HCT116 (cell line): Measurements from ENCODE around the gene MAP3K4. TPM values are rescaled to one million over a fixed set of nuclear protein-coding genes. Genes with fewer than 3 reads are reported as not detected.

Experiments
- ATAC-seq: fragments of 200-7000 bp; cut with Tn5 transposase; 2 replicates; pipeline ENCODE4 v1.9.1; 2020; ENCODE audit warnings: mild to moderate bottlenecking, moderate library complexity
- BruUV-seq: library from RNA; stranded (reverse); fragments of 400-500 nt; replicated peaks from 2 replicates; lab custom pipeline; 2021; lab: Mats Ljungman, UMichigan
- CTCF ChIA-PET: fragments of 300-600 bp; sonication (Branson Sonifier 250); formaldehyde crosslinking; loops from one replicate; lab custom pipeline; 2021; ENCODE audit warnings: antibody characterized with exemption; lab: Charles Lee
- POLR2A ChIA-PET: fragments of 300-600, 350-600 bp; sonication (Branson Sonifier 250); formaldehyde crosslinking; loops from one replicate; lab custom pipeline; 2021; ENCODE audit warnings: antibody characterized with exemption; lab: Charles Lee
- RAD21 ChIA-PET, 2 experiments: fragments of 300-600 bp; sonication (Branson Sonifier 250); formaldehyde crosslinking; loops; one replicate each; lab custom pipeline; 2023; ENCODE audit warnings: low total read pairs in 2 of 2; ENCODE audit not compliant: uncharacterized antibody in 2 of 2, unreplicated experiment in 2 of 2, low non-redundant PET in 1 of 2; lab: Charles Lee
- DNase-seq: peaks from one replicate; pipeline ENCODE4 v3.0.0-alpha.2; 2010; ENCODE audit warnings: low read depth, low spot score
- H2AFZ ChIP-seq: fragments of 200-600 bp; shearing (Covaris generic), sonication (generic); 2 replicates; pipeline ENCODE4 v1.6.1; 2017; ENCODE audit warnings: low read depth, mixed run types, mixed read lengths, antibody characterized with exemption, low read length; ENCODE audit not compliant: poor library complexity, severe bottlenecking
- H3K27ac ChIP-seq: 2 replicates; pipeline ENCODE4 v1.5.1; 2012; ENCODE audit warnings: low read depth, low read length
- H3K27me3 ChIP-seq: fragments of 200-600 bp; sonication (generic); 2 replicates; pipeline ENCODE4 v1.6.1; 2016; ENCODE audit warnings: mixed run types, low read length, mixed read lengths; ENCODE audit not compliant: insufficient read depth
- H3K36me3 ChIP-seq, 2 experiments: fragments of 200-500 bp in 1 of 2; fragments of 200-600 bp in 1 of 2; sonication (Bioruptor generic) in 1 of 2; sonication (generic) in 1 of 2; 2 replicates each; pipeline versions ENCODE4 v1.5.1 to v1.6.1; 2014 to 2016; ENCODE audit warnings: low read length in 2 of 2, inconsistent platforms in 1 of 2, mixed read lengths in 1 of 2, mixed run types in 1 of 2; ENCODE audit not compliant: insufficient read depth in 2 of 2, control insufficient read depth in 1 of 2
- H3K4me1 ChIP-seq, 2 experiments: fragments of 200-600 bp in 1 of 2; sonication (generic) in 1 of 2; 2 replicates each; pipeline versions ENCODE4 v1.5.1 to v1.6.1; 2012 to 2017; ENCODE audit warnings: low read length in 2 of 2, inconsistent platforms in 1 of 2, mild to moderate bottlenecking in 1 of 2, mixed read lengths in 1 of 2, mixed run types in 1 of 2, moderate library complexity in 1 of 2; ENCODE audit not compliant: insufficient read depth in 2 of 2, control insufficient read depth in 1 of 2
- H3K4me2 ChIP-seq: fragments of 200-600 bp; sonication (generic); 2 replicates; pipeline ENCODE4 v1.6.1; 2017; ENCODE audit warnings: mixed run types, low read length, mixed read lengths
- H3K4me3 ChIP-seq, 2 experiments: fragments of 200-600 bp in 1 of 2; sonication (generic) in 1 of 2; replicated peaks in 1 of 2; 2 replicates each; pipeline ENCODE4 v1.5.1; 2011 to 2016; ENCODE audit warnings: low read length in 2 of 2, control low read depth in 1 of 2, low read depth in 1 of 2, mild to moderate bottlenecking in 1 of 2, mixed read lengths in 1 of 2, mixed run types in 1 of 2
- H3K79me2 ChIP-seq: fragments of 200-600 bp; sonication (generic); 2 replicates; pipeline ENCODE4 v1.6.1; 2017; ENCODE audit warnings: mild to moderate bottlenecking, mixed run types, low read length, moderate library complexity, mixed read lengths; ENCODE audit not compliant: insufficient read depth
- H3K9ac ChIP-seq: fragments of 200-600 bp; sonication (generic); 2 replicates; pipeline ENCODE4 v1.6.1; 2016; ENCODE audit warnings: low read length, mixed read lengths
- H3K9me2 ChIP-seq: fragments of 200-600 bp; sonication (generic), shearing (Covaris generic); 2 replicates; pipeline ENCODE4 v1.6.1; 2017; ENCODE audit warnings: mixed run types, mild to moderate bottlenecking, moderate library complexity; ENCODE audit not compliant: insufficient read depth
- H3K9me3 ChIP-seq, 2 experiments: fragments of 200-500 bp in 1 of 2; fragments of 200-600 bp in 1 of 2; sonication (Bioruptor generic) in 1 of 2; sonication (generic) in 1 of 2; 2 replicates each; pipeline ENCODE4 v1.6.1; 2014 to 2017; ENCODE audit warnings: low read length in 2 of 2, mixed read lengths in 2 of 2, inconsistent platforms in 1 of 2, low read depth in 1 of 2, mild to moderate bottlenecking in 1 of 2, mixed run types in 1 of 2, moderate library complexity in 1 of 2; ENCODE audit not compliant: control insufficient read depth in 1 of 2, insufficient read depth in 1 of 2
- H4K20me1 ChIP-seq: fragments of 200-600 bp; sonication (generic), shearing (Covaris generic); 2 replicates; pipeline ENCODE4 v1.6.1; 2017; ENCODE audit warnings: mixed run types, mild to moderate bottlenecking, moderate library complexity; ENCODE audit not compliant: insufficient read depth
- CBX3 ChIP-seq: IDR thresholded peaks from 2 replicates; pipeline ENCODE4 v1.6.1; 2012; ENCODE audit warnings: low read depth
- CEBPB ChIP-seq: IDR thresholded peaks from 2 replicates; pipeline ENCODE4 v1.6.1; 2012; ENCODE audit warnings: low read depth
- CTCF ChIP-seq, 3 experiments: fragments of 200-600 bp in 1 of 3; sonication (generic) in 1 of 3; IDR thresholded peaks in 2 of 3; conservative IDR thresholded peaks in 1 of 3; 2 replicates each; pipeline ENCODE4 v1.5.1; 2012 to 2017; ENCODE audit warnings: low read depth in 2 of 3, low read length in 2 of 3, antibody characterized with exemption in 1 of 3, borderline replicate concordance in 1 of 3, control low read depth in 1 of 3, mild to moderate bottlenecking in 1 of 3, mixed read lengths in 1 of 3, mixed run types in 1 of 3, moderate library complexity in 1 of 3; ENCODE audit not compliant: insufficient read depth in 1 of 3
- EGR1 ChIP-seq: IDR thresholded peaks from 2 replicates; pipeline ENCODE4 v1.6.1; 2012; ENCODE audit warnings: low read depth
- EZH2 ChIP-seq: fragments of 200-600 bp; sonication (generic); IDR thresholded peaks from 2 replicates; pipeline ENCODE4 v1.6.1; 2017; ENCODE audit warnings: antibody characterized with exemption, mixed run types
- FOSL1 ChIP-seq: IDR thresholded peaks from 2 replicates; pipeline ENCODE4 v1.6.1; 2012; ENCODE audit warnings: low read depth
- JUND ChIP-seq: IDR thresholded peaks from 2 replicates; pipeline ENCODE4 v1.6.1; 2012
- POLR2A ChIP-seq: IDR thresholded peaks from 2 replicates; pipeline ENCODE4 v1.7.0; 2011; ENCODE audit warnings: borderline replicate concordance; ENCODE audit not compliant: insufficient read depth, insufficient read length; ENCODE audit errors: extremely low read depth
- POLR2AphosphoS5 ChIP-seq: IDR thresholded peaks from 2 replicates; pipeline ENCODE4 v1.6.1; 2011; ENCODE audit warnings: mild to moderate bottlenecking, low read depth, low read length, moderate library complexity
- RAD21 ChIP-seq: IDR thresholded peaks from 2 replicates; pipeline ENCODE4 v1.6.1; 2012; ENCODE audit warnings: low read depth, mild to moderate bottlenecking
- REST ChIP-seq: IDR thresholded peaks from 2 replicates; pipeline ENCODE4 v1.6.1; 2012; ENCODE audit warnings: low read depth
- SP1 ChIP-seq: IDR thresholded peaks from 2 replicates; pipeline ENCODE4 v1.6.1; 2012; ENCODE audit warnings: low read depth
- ZNF274 ChIP-seq: fragments of 200-500 bp; sonication (Bioruptor generic); IDR thresholded peaks from 2 replicates; pipeline ENCODE4 v1.6.1; 2014; ENCODE audit warnings: mild to moderate bottlenecking, low read depth, low read length, inconsistent platforms
- intact Hi-C: fragments of 100-400 bp; cut with micrococcal nuclease; formaldehyde crosslinking; loops from 2 replicates; pipeline ENCODE4 v1.10.0; 2022
- total RNA-seq: library from RNA; stranded (reverse); gene quantifications from one replicate; pipeline ENCODE4 v1.2.1, GENCODE V29; 2021; ENCODE audit not compliant: unreplicated experiment

The MAP3K4 gene
- total RNA-seq, 1 experiment from 2014 or later = 46.5 TPM

- TF ChIP-seq EGR1 (no peak), JUND (no peak), EZH2 (no peak), RAD21 (no peak), CBX3 (no peak), POLR2A (no peak)
These were observed 108.5 kb downstream of the MAP3K4 start (continued) for GRCh38 chr6:161100072-161100471.

- Histone ChIP-seq H4K20me1 (no peaks in the 10 kb centered on the region), H3K27me3 (no peaks in the 10 kb centered on the region), H3K9me2 (no peaks in the 10 kb centered on the region)
- intact Hi-C loops = loop anchor here (2.0 to 10.0 kb wide), 2 partner anchors 269 to 367 kb away; no protein-coding TSS in a partner anchor
- ATAC-seq = peak; percentile 59; the same call in 1 of the 2 replicates
- POLR2A ChIA-PET = no interaction called here
- TF ChIP-seq SP1 (no peak), CEBPB (no peak), POLR2A (no peak), FOSL1 (no peak), POLR2AphosphoS5 (no peak), REST (no peak), EGR1 (no peak), CTCF (IDR thresholded peaks at IDR 0.05 in 2 of 3, conservative IDR thresholded peaks at IDR 0.05 in 1 of 3; ENCODE audit: borderline replicate concordance in 1 of 3, insufficient read depth in 1 of 3, low read depth in 2 of 3, low read length in 2 of 3) (peak; percentile 14 to 40 (median 36); a peak in 4 of 6 replicates), ZNF274 (no peak), RAD21 (peak; percentile 51)
- TF ChIP-seq, all 23 proteins: peak for 2
- ChIA-PET RAD21 (no interaction called here), CTCF (interaction anchor here (0.9 to 2.5 kb wide), 2 partner anchors 269 to 351 kb away, joined by 3 to 13 read pairs; no protein-coding TSS in a partner anchor)
- H3K4me3 ChIP-seq = no peak overlapping the region
- H3K27ac ChIP-seq = no peak overlapping the region
- no peaks in the 10 kb centered on the region for H3K4me1 ChIP-seq
- no peaks in the 10 kb centered on the region for H3K9me3 ChIP-seq
- no peak for DNase-seq
- H3K79me2 ChIP-seq = no peaks in the 10 kb centered on the region
- peaks cover 7 to 27% of the 10 kb centered on the region in 2 experiments; a peak in 2 of 4 replicates for H3K36me3 ChIP-seq
- no TSS peak for BruUV-seq
- no peak overlapping the region for H2AFZ ChIP-seq
- H3K4me2 ChIP-seq = no peak overlapping the region
- no peak overlapping the region for H3K9ac ChIP-seq
These were observed 109.9 kb downstream of the MAP3K4 start for GRCh38 chr6:161101517-161101916.
